GM12892 (cell line): ENCODE results near the gene CRTAP.

Source experiments
- POLR2A ChIP-seq: IDR thresholded peaks from 2 replicates; pipeline ENCODE4 v1.6.1; 2011; ENCODE audit warnings: low read depth, low read length, control low read depth
- POLR2AphosphoS5 ChIP-seq: IDR thresholded peaks from 2 replicates; pipeline ENCODE4 v1.6.1; 2011; ENCODE audit warnings: low read depth, low read length, control low read depth
- TAF1 ChIP-seq: IDR thresholded peaks from 2 replicates; pipeline ENCODE4 v1.6.1; 2011; ENCODE audit warnings: low read depth, mild to moderate bottlenecking, control low read depth, low read length, borderline replicate concordance

DNA sequence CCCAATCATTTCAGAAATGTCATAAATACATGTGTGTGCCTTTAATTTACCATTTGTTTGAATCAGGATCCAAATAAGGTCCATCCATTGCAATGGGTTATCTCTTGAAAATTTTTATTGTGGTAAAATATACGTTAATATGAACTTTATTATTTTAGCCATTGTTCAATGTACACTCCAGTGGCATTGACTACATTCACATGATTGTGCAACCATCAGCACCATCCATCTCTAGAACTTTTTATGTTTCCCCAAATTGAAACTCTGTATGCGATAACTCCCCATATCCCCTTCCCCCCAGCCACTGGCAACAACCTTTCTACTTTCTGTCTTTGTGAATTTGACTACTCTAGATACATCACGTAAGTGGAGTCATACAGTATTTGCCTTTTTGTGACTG lies 12.0 kb downstream of the CRTAP start:
- TF ChIP-seq POLR2AphosphoS5, result no peak
- no peak for TF ChIP-seq POLR2A
- TF ChIP-seq TAF1, result no peak
